Stimulated activated CD8-positive, alpha-beta memory T cell treated with anti-CD3 and anti-CD28 coated beads, Interleukin-7, amount 100 ng/mL, for 24 hours (primary cell): ENCODE results near the gene PWP2.
"Not testable (repeated sequence)": the region's sequence is repeated elsewhere in the genome, so short reads cannot be mapped to it uniquely, and the experiment has no call there.

Experiments
- DNase-seq: peaks from one replicate; pipeline ENCODE4 v3.0.0-alpha.2; 2020; ENCODE audit warnings: low read depth

Gene PWP2

GRCh38 chr21:44138039-44138438 is 30.8 kb downstream of the PWP2 start:
- DNase-seq = not testable (repeated sequence)

GRCh38 chr21:44139787-44140551 is 32.8 kb downstream of the PWP2 start:
- DNase-seq = not testable (repeated sequence)

GRCh38 chr21:44140552-44140932 is 33.3 kb downstream of the PWP2 start:
- DNase-seq = not testable (repeated sequence)

- not testable (repeated sequence) for DNase-seq
These were observed 35.3 kb downstream of the PWP2 start for GRCh38 chr21:44142470-44142869.

GRCh38 chr21:44143380-44143779 is 36.2 kb downstream of the PWP2 start:
- DNase-seq = not testable (repeated sequence)

- DNase-seq = not testable (repeated sequence)
These were observed 36.8 kb downstream of the PWP2 start for GRCh38 chr21:44143996-44144395.

GRCh38 chr21:44144784-44145602 is 37.8 kb downstream of the PWP2 start:
- DNase-seq = not testable (repeated sequence)

- not testable (repeated sequence) for DNase-seq
These were observed 38.4 kb downstream of the PWP2 start for GRCh38 chr21:44145616-44146015.

GRCh38 chr21:44147108-44147507 is 39.9 kb downstream of the PWP2 start:
- DNase-seq = not testable (repeated sequence)

GRCh38 chr21:44150255-44150654 is 43.1 kb downstream of the PWP2 start:
- DNase-seq = not testable (repeated sequence)

GRCh38 chr21:44153214-44153888 is 46.2 kb downstream of the PWP2 start:
- DNase-seq = not testable (repeated sequence)

GRCh38 chr21:44153889-44154228 is 46.7 kb downstream of the PWP2 start:
- DNase-seq = not testable (repeated sequence)

- not testable (repeated sequence) for DNase-seq
These were observed 47.6 kb downstream of the PWP2 start for GRCh38 chr21:44154816-44155230.

- DNase-seq = not testable (repeated sequence)
These were observed 48.2 kb downstream of the PWP2 start for GRCh38 chr21:44155231-44155993.

- not testable (repeated sequence) for DNase-seq
These were observed 48.8 kb downstream of the PWP2 start for GRCh38 chr21:44155994-44156380.

GRCh38 chr21:44157439-44158081 is 50.4 kb downstream of the PWP2 start:
- DNase-seq = not testable (repeated sequence)

GRCh38 chr21:44158082-44158468 is 50.9 kb downstream of the PWP2 start:
- DNase-seq = not testable (repeated sequence)

GRCh38 chr21:44159349-44160297 is 52.4 kb downstream of the PWP2 start:
- DNase-seq = not testable (repeated sequence)

- DNase-seq = not testable (repeated sequence)
These were observed 53.1 kb downstream of the PWP2 start for GRCh38 chr21:44160298-44160672.

GRCh38 chr21:44160821-44161220 is 53.6 kb downstream of the PWP2 start:
- not testable (repeated sequence) for DNase-seq
